H1 (cell line): ENCODE data around the gene PGM1. TPM values are rescaled to one million over a fixed set of nuclear protein-coding genes. Genes with fewer than 3 reads are reported as not detected.

Experiments used
- CTCF ChIA-PET: fragments of 300-600 bp; sonication (Branson Sonifier 250); formaldehyde crosslinking; loops from one replicate; lab custom pipeline; 2021; ENCODE audit not compliant: partially characterized antibody; lab: Charles Lee
- POLR2A ChIA-PET: fragments of 300-600 bp; sonication (Branson Sonifier 250); formaldehyde crosslinking; loops from one replicate; lab custom pipeline; 2021; ENCODE audit warnings: inconsistent platforms; ENCODE audit not compliant: partially characterized antibody; lab: Charles Lee
- DNase-seq, 2 experiments: peaks; one replicate each; pipeline versions ENCODE4 v3.0.0 to v3.0.0-alpha.2; 2010 to 2022; ENCODE audit warnings: low spot score in 2 of 2, low read depth in 1 of 2, mixed read lengths in 1 of 2
- FAIRE-seq: peaks from 2 replicates; lab custom pipeline; 2011; peaks lifted over from hg19 to GRCh38; lab: Jason Lieb, UNC
- H2AFZ ChIP-seq: 2 replicates; pipeline ENCODE4 v1.8.1; 2012; ENCODE audit warnings: low read length, inconsistent platforms
- H2AK5ac ChIP-seq: 2 replicates; pipeline ENCODE4 v1.6.1; 2013; ENCODE audit warnings: low read depth, low read length
- H2BK120ac ChIP-seq: replicated peaks from 2 replicates; pipeline ENCODE3; 2013; ENCODE audit warnings: low read depth, low read length, inconsistent platforms
- H2BK12ac ChIP-seq: 2 replicates; pipeline ENCODE4 v1.6.1; 2013; ENCODE audit warnings: low read depth, low read length
- H2BK15ac ChIP-seq: 2 replicates; pipeline ENCODE4 v1.6.1; 2013; ENCODE audit warnings: low read length
- H2BK20ac ChIP-seq: 2 replicates; pipeline ENCODE4 v1.6.1; 2013; ENCODE audit warnings: low read length
- H2BK5ac ChIP-seq: 2 replicates; pipeline ENCODE4 v1.6.1; 2013; ENCODE audit warnings: low read depth, low read length
- H3K14ac ChIP-seq: 2 replicates; pipeline ENCODE4 v1.6.1; 2013; ENCODE audit warnings: inconsistent platforms; ENCODE audit not compliant: insufficient read length
- H3K18ac ChIP-seq: 2 replicates; pipeline ENCODE4 v1.6.1; 2013; ENCODE audit warnings: low read length; ENCODE audit errors: extremely low read depth
- H3K23ac ChIP-seq: 2 replicates; pipeline ENCODE4 v1.6.1; 2013; ENCODE audit warnings: inconsistent platforms; ENCODE audit not compliant: insufficient read length
- H3K23me2 ChIP-seq: 2 replicates; pipeline ENCODE4 v1.6.1; 2013; ENCODE audit warnings: low read depth, low read length
- H3K27ac ChIP-seq: 2 replicates; pipeline ENCODE4 v1.6.1; 2011; ENCODE audit warnings: low read depth, low read length, inconsistent platforms
- H3K27me3 ChIP-seq, 4 experiments: replicated peaks in 1 of 4; 1 replicate in 1 of 4; 2 replicates in 3 of 4; pipeline versions ENCODE4 v1.6.1 to v1.8.1; 2011 to 2013; ENCODE audit warnings: low read length in 3 of 4, mild to moderate bottlenecking in 3 of 4, inconsistent platforms in 2 of 4, mixed read lengths in 2 of 4, moderate library complexity in 1 of 4; ENCODE audit not compliant: control insufficient read depth in 3 of 4, insufficient read depth in 3 of 4; ENCODE audit errors: extremely low read depth in 1 of 4
- H3K36me3 ChIP-seq, 4 experiments: 2 replicates each; pipeline versions ENCODE4 v1.6.1 to v1.8.1; 2011 to 2013; ENCODE audit warnings: mild to moderate bottlenecking in 4 of 4, low read length in 3 of 4, moderate library complexity in 2 of 4, control low read depth in 1 of 4, inconsistent platforms in 1 of 4; ENCODE audit not compliant: insufficient read depth in 4 of 4, control insufficient read depth in 2 of 4
- H3K4ac ChIP-seq: replicated peaks from 2 replicates; pipeline ENCODE3; 2013; ENCODE audit warnings: low read length, low read depth, mixed read lengths, inconsistent platforms; ENCODE audit not compliant: insufficient read length
- H3K4me1 ChIP-seq, 4 experiments: replicated peaks in 1 of 4; 1 replicate in 1 of 4; 2 replicates in 3 of 4; pipeline versions ENCODE4 v1.6.1 to v1.8.1; 2011 to 2013; ENCODE audit warnings: low read length in 3 of 4, inconsistent platforms in 2 of 4, mixed read lengths in 1 of 4; ENCODE audit not compliant: insufficient read depth in 4 of 4, control insufficient read depth in 3 of 4
- H3K4me2 ChIP-seq, 2 experiments: 2 replicates each; pipeline versions ENCODE4 v1.6.1 to v1.8.1; 2011 to 2013; ENCODE audit warnings: low read depth in 2 of 2, low read length in 2 of 2, control low read depth in 1 of 2, inconsistent platforms in 1 of 2, mild to moderate bottlenecking in 1 of 2; ENCODE audit not compliant: insufficient read depth in 1 of 2
- H3K4me3 ChIP-seq, 4 experiments: fragments of 200-600, 300-600 bp in 1 of 4; sonication (generic), shearing (Covaris generic), sonication (Bioruptor Twin) in 1 of 4; 2 replicates each; pipeline versions ENCODE4 v1.5.1 to v1.8.1; 2011 to 2016; ENCODE audit warnings: low read length in 4 of 4, low read depth in 3 of 4, control low read depth in 2 of 4, inconsistent platforms in 2 of 4, mild to moderate bottlenecking in 2 of 4, mixed read lengths in 1 of 4, moderate library complexity in 1 of 4; ENCODE audit not compliant: insufficient read depth in 2 of 4; ENCODE audit errors: extremely low read depth in 1 of 4
- H3K56ac ChIP-seq: replicated peaks from 2 replicates; pipeline ENCODE3; 2013; ENCODE audit warnings: low read depth, mild to moderate bottlenecking, mixed read lengths, low read length, inconsistent platforms; ENCODE audit not compliant: insufficient read length
- H3K79me1 ChIP-seq: 2 replicates; pipeline ENCODE4 v1.6.1; 2013; ENCODE audit warnings: low read depth, low read length, control low read depth
- H3K79me2 ChIP-seq, 2 experiments: 2 replicates each; pipeline versions ENCODE4 v1.6.1 to v1.8.1; 2012 to 2013; ENCODE audit warnings: low read length in 2 of 2, mild to moderate bottlenecking in 2 of 2, inconsistent platforms in 1 of 2; ENCODE audit not compliant: insufficient read depth in 2 of 2, control insufficient read depth in 1 of 2
- H3K9ac ChIP-seq, 4 experiments: replicated peaks in 1 of 4; 1 replicate in 1 of 4; 2 replicates in 3 of 4; pipeline versions ENCODE4 v1.6.1 to v1.8.1; 2011 to 2013; ENCODE audit warnings: low read depth in 3 of 4, low read length in 3 of 4, control low read depth in 2 of 4, mild to moderate bottlenecking in 2 of 4, moderate library complexity in 2 of 4, inconsistent platforms in 1 of 4; ENCODE audit errors: extremely low read depth in 1 of 4
- H3K9me3 ChIP-seq, 2 experiments: 2 replicates each; pipeline versions ENCODE4 v1.6.1 to v1.8.1; 2012 to 2013; ENCODE audit warnings: mild to moderate bottlenecking in 2 of 2, moderate library complexity in 2 of 2, control low read depth in 1 of 2, inconsistent platforms in 1 of 2, low read depth in 1 of 2, low read length in 1 of 2, mixed read lengths in 1 of 2; ENCODE audit not compliant: insufficient read depth in 2 of 2
- H4K20me1 ChIP-seq, 2 experiments: replicated peaks in 1 of 2; 2 replicates each; pipeline versions ENCODE3 to v1.8.1; 2011 to 2013; ENCODE audit warnings: inconsistent platforms in 2 of 2, low read length in 2 of 2, mild to moderate bottlenecking in 1 of 2; ENCODE audit not compliant: insufficient read depth in 2 of 2, control insufficient read depth in 1 of 2
- H4K5ac ChIP-seq: 2 replicates; pipeline ENCODE4 v1.6.1; 2013; ENCODE audit warnings: low read length, low read depth, mixed read lengths, inconsistent platforms; ENCODE audit not compliant: insufficient read length
- H4K8ac ChIP-seq: 2 replicates; pipeline ENCODE4 v1.8.0; 2013; ENCODE audit warnings: mild to moderate bottlenecking, moderate library complexity, low read length, inconsistent platforms; ENCODE audit not compliant: insufficient read depth; ENCODE audit errors: extremely low read depth
- H4K91ac ChIP-seq: replicated peaks from 2 replicates; pipeline ENCODE3; 2013; ENCODE audit warnings: low read length, mixed read lengths, inconsistent platforms; ENCODE audit not compliant: insufficient read length
- EGR1 ChIP-seq: IDR thresholded peaks from 2 replicates; pipeline ENCODE4 v1.6.1; 2011; ENCODE audit warnings: low read depth, low read length, borderline replicate concordance
- KDM4A ChIP-seq: IDR thresholded peaks from one replicate; pipeline ENCODE4 v1.7.1; 2012; ENCODE audit warnings: low read depth, mild to moderate bottlenecking, moderate library complexity, low read length, inconsistent platforms; ENCODE audit not compliant: severe bottlenecking
- RNF2 ChIP-seq: fragments of 200-900, 300-1000 bp; sonication (generic); IDR thresholded peaks from 2 replicates; pipeline ENCODE4 v1.7.1; 2016; ENCODE audit warnings: borderline replicate concordance, low read depth, mild to moderate bottlenecking, antibody characterized with exemption, low read length; ENCODE audit not compliant: poor library complexity, severe bottlenecking; ENCODE audit errors: missing control alignments
- TCF12 ChIP-seq: IDR thresholded peaks from 2 replicates; pipeline ENCODE4 v1.6.1; 2011; ENCODE audit warnings: low read depth, mild to moderate bottlenecking, low read length
- WGBS, 2 experiments: shearing (Covaris generic) in 1 of 2; methylation state at CpG; one replicate each; pipeline versions ENCODE4 v1.1.6 to v1.1.7; 2013 to 2015; ENCODE audit warnings: low lambda C conversion rate in 2 of 2, mixed read lengths in 2 of 2, inconsistent platforms in 1 of 2, low coverage in 1 of 2, missing lambda C conversion rate in 1 of 2; ENCODE audit not compliant: insufficient replicate concordance in 2 of 2, insufficient coverage in 1 of 2, insufficient read length in 1 of 2; ENCODE audit errors: extremely low coverage in 1 of 2, missing lambda C conversion rate in 1 of 2; 5-methylcytosine and 5-hydroxymethylcytosine counted together
- polyA plus RNA-seq, 7 experiments: library from polyadenylated mRNA; depleted of rRNA in 3 of 7; stranded (reverse) in 5 of 7; unstranded in 2 of 7; fragments of >200 nt in 5 of 7; fragments of 200-250 nt in 2 of 7; gene quantifications; 1 replicate in 5 of 7; 2 replicates in 1 of 7; 4 replicates in 1 of 7; pipeline versions ENCODE4 v1.2.1 to v1.2.3, GENCODE V29; 2011 to 2013; ENCODE audit warnings: missing spikeins in 2 of 7, mixed read lengths in 2 of 7
- total RNA-seq: library from RNA; stranded (reverse); fragmentation: NEBNext Ultra II Directional; extraction: Animal tissue kit (Norgen Biotek cat#: 25700); gene quantifications from 2 replicates; pipeline ENCODE4 v1.2.1, GENCODE V29; 2021

PGM1 gene
- total and polyA plus RNA-seq, 2 of the 8 experiments (the other 6 are each of a cell fraction or from before 2014, with no cell fraction given): 33.0 to 65.4 TPM

DNA sequence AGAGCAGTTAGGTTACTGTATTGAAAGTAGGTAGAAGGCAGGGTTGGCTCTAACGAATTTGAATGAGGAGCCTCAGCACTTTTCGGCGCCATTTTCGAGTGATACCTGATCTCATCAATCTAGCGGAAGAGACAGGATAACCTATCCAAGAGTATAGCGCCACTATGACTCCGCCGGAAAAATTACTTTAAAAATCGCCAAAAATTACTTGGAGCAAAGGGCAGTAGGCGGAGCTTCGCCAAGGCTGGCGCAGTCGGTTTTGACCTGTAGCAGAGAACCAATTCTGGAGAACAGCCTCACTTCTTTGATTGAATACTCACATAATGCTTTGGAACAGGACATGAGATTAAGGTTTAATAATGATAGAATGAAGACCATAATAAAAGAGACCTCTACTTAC, 44.3 kb upstream of the PGM1 start:
- no peak overlapping the region for H3K4me3 ChIP-seq
- no peaks in the 10 kb centered on the region for H3K79me2 ChIP-seq
- H3K79me1 ChIP-seq: no peaks in the 10 kb centered on the region
- H4K5ac ChIP-seq: no peak overlapping the region
- H2AFZ ChIP-seq: no peak overlapping the region
- no peak overlapping the region for H2BK5ac ChIP-seq
- H2AK5ac ChIP-seq: no peak overlapping the region
- H3K9ac ChIP-seq: no peak overlapping the region
- ChIA-PET POLR2A (no interaction called here), CTCF (interaction anchor here (0.6 to 1.2 kb wide), 3 partner anchors 9 to 68 kb away, joined by 3 to 4 read pairs (median 4); no protein-coding TSS in a partner anchor)
- H2BK12ac ChIP-seq: no peak overlapping the region
- H3K4ac ChIP-seq: no peak overlapping the region
- H3K9me3 ChIP-seq: no peaks in the 10 kb centered on the region
- WGBS, 2 experiments: 97% methylated on average over 13 of the region's 13 CpGs; no CpG with 5 or more reads in 1 of the 2 experiments
- H3K18ac ChIP-seq: no peak overlapping the region
- no peaks in the 10 kb centered on the region for H4K20me1 ChIP-seq
- H2BK15ac ChIP-seq: no peak overlapping the region
- H2BK120ac ChIP-seq: no peak overlapping the region
- DNase-seq (no peak), FAIRE-seq (no peak)
- H4K8ac ChIP-seq: no peak overlapping the region
- H3K27me3 ChIP-seq: no peaks in the 10 kb centered on the region
- H3K23me2 ChIP-seq: no peaks in the 10 kb centered on the region
- no peaks in the 10 kb centered on the region for H3K36me3 ChIP-seq
- no peak overlapping the region for H3K4me2 ChIP-seq
- H4K91ac ChIP-seq: no peak overlapping the region
- no peaks in the 10 kb centered on the region for H3K4me1 ChIP-seq
- no peak overlapping the region for H2BK20ac ChIP-seq
- H3K23ac ChIP-seq: no peak overlapping the region
- H3K56ac ChIP-seq: no peak overlapping the region
- H3K14ac ChIP-seq: no peak overlapping the region
- H3K27ac ChIP-seq: no peak overlapping the region
- TF ChIP-seq RNF2 (no peak), EGR1 (no peak), TCF12 (no peak), KDM4A (no peak)
